Cardiac septum (tissue), 1 donor: ENCODE data around the gene MLLT10. TPM values are rescaled to one million over a fixed set of nuclear protein-coding genes. Genes with fewer than 3 reads are reported as not detected.
A peak's percentile ranks its signal among the peaks of the same experiment; 100 is the strongest.

Experiments
- DNase-seq: peaks from one replicate; pipeline ENCODE4 v3.0.0-alpha.2; 2020; ENCODE audit warnings: low spot score
- intact Hi-C: fragments of 100-400 bp; cut with DNase I; formaldehyde crosslinking; loops from one replicate; pipeline ENCODE4 v1.14.0; 2022
- total RNA-seq: library from RNA; stranded (reverse); fragmentation: NEBNext Ultra II Directional; extraction: Animal tissue kit (Norgen Biotek cat#: 25700); gene quantifications from one replicate; pipeline ENCODE4 v1.2.1, GENCODE V29; 2021
- donor health status: DM: no; HTN: no; CAD: no.

MLLT10 gene
- total RNA-seq, 1 donor from 2014 or later, result 32.5 TPM

DNA sequence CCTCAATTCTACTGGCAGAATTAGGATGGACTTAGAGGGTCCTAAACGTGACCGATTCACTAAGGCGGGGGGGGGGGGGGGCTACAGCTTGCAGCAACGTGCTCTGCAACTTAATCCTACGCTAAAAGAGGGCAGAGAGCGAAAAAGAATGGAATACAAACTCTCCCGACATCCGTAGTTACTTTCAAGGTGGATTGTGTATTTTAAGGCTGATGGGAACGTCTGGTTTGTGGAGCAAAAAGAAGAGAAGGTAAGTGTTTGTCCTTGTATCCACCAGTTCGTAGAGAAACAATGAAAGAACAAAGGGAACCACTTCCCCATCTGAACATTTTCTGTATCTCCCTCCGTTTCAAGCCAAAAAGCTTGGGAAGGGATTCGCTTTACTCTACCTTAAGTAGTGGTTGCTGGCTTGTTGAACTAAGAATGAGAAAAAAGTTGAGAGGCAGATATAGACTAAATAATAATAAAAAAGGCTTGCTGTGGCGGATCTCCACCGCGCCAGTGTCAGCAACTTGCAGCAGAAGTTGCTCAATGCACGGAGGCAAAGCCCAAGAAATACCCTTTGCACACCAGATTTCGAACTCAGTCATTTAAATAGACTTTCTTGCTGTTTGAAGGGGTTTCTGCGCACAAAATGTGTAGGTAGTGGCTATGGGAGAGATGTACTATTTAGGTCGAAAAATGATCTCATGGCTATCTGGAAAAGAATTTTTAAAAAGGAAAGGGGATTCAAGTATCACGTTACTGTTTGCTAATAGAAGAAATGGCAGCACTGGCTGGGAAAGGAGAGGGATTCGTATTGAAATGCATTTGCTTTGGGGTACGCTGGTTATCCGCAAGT lies 9.3 kb upstream of the MLLT10 start:
- no peak for DNase-seq
- intact Hi-C loops, result loop anchor here (5.0 to 10.0 kb wide), 4 partner anchors 630 to 910 kb away; partner anchors contain the start of genes COMMD3 and NEBL

DNA sequence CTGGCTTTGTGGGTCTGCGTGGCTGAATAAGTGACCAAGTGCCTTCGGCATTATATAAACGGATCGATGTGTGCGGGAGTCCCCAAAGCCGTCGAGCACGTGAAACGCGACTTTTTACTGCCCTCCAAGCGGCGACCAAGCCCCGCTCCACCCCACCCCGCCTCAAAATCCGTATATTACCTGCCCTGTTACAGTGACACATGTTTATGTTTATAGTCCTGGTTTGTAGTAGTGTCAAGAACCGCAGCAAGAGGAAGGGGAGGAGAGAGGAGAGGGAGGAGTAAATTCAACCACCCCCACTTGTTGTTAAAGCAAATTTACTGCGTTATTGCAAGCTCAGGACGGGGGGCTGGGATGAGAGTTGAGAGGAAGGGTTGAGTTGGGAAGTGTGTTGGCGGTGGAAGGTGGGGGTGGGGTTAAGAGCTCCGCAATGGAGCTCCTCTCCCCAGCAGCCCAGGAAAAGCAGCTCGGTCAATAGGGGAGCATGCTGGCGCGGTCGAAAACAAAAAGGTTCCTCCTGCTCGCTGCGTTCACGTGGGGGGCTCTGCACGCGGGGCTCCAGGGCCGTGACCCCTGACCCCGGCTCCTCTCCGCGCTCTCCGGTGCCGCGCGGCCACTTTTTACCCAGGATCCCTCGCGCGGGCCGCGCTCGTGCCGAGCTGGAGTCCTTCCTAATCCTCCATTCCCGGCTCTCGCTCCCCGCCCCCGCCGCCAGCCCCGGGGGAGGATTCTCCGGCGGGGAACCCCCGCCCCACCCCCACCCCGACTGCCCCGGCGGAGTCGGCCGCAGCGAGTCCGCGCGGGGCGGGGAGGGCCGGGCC lies 8.5 kb upstream of the MLLT10 start, which contains the start of gene SKIDA1:
Gene SKIDA1, minus strand, starts transcription at position 316 of the 821 bp plus-strand sequence. CDS start 7,860 bp downstream, outside the sequence.
- intact Hi-C loops, result loop anchor here (2.0 to 10.0 kb wide), 4 partner anchors 29 to 909 kb away; partner anchors contain the start of gene NEBL
- peak; percentile 90 for DNase-seq

DNA sequence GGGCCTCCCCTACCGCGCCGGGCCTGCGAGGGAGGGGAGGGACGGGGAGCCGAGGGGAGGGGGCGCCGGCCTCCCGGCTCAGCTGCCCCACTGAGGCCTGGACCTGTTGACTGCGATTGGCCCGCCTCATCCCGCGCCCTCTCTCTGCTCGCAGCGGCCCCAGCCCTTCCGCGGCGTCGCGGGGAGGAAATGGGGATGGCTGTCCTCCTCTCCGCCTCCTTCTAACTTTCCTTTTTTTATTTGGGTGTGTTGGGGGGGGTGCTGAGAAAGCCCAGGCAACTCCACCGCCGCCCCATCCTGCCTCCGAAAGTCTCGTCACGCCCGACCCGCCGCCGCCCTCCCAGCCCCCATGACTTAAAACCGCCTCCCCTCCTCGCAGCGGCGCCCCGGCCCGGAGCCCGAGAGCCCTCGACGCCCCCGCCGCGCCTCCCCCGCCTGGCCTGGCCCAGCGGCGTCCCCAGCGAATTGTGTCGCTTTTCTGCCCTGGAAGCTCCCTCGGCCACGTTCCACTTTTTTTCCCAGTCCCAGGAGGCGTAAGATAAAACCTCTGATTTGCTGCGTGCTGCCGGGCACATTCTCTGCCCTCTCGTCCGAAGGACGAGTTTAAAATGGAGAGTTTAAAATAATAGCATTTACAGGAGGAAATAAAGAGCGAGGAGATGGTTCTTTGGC lies 7.7 kb upstream of the MLLT10 start:
- DNase-seq, result peak; percentile 88
- intact Hi-C loops, result loop anchor here (2.0 to 10.0 kb wide), 4 partner anchors 30 to 908 kb away; partner anchors contain the start of gene NEBL

DNA sequence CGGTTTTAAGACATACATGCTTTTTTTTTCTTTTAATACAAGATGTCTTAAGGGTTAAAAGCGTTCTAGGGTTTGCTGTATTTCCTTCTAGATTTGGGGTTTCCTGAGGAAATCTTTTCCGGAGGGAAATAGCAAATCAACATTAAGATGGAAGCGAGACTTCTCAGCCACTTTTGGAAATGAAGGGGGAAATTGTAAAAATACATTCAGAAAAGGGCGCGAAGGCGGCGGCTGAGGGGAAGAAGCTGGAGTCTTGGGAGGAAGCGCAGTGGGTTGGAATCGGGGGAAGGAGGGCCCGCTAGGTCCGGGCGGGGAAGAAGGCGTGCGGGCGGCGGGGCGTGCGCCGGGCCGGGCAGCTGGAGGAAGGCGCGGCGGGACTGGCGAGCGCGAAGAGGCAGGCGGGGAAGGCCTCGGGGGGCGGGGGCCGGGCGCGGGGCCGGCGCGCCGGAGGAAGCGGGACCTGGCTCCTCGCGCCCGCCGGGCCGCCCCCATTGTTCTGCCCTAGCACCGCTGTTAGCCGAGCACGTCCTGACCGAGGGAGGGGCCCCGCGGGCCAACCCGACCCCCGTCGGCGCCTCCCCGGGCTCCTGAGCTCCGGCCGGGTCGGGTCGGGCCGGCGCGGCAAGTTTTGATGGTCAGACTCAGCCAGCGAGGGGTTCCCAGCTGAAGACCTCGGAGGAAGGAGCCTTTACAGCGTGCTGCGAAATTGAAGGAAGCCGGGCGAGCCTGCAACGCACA lies 7.0 kb upstream of the MLLT10 start:
- intact Hi-C loops, result loop anchor here (2.0 to 10.0 kb wide), 4 partner anchors 30 to 908 kb away; partner anchors contain the start of gene NEBL
- peak; percentile 84 for DNase-seq

- DNase-seq, result no peak
- intact Hi-C loops, result loop anchor here (1.0 to 10.0 kb wide), 5 partner anchors 11 to 907 kb away; partner anchors contain the start of gene NEBL
Observed at GRCh38 chr10:21527598-21528235, 6.3 kb upstream of the MLLT10 start.

GRCh38 chr10:21528236-21529031 lies 5.6 kb upstream of the MLLT10 start:
- no peak for DNase-seq
- intact Hi-C loops, result loop anchor here (1.0 to 10.0 kb wide), 4 partner anchors 12 to 906 kb away; partner anchors contain the start of gene NEBL

DNA sequence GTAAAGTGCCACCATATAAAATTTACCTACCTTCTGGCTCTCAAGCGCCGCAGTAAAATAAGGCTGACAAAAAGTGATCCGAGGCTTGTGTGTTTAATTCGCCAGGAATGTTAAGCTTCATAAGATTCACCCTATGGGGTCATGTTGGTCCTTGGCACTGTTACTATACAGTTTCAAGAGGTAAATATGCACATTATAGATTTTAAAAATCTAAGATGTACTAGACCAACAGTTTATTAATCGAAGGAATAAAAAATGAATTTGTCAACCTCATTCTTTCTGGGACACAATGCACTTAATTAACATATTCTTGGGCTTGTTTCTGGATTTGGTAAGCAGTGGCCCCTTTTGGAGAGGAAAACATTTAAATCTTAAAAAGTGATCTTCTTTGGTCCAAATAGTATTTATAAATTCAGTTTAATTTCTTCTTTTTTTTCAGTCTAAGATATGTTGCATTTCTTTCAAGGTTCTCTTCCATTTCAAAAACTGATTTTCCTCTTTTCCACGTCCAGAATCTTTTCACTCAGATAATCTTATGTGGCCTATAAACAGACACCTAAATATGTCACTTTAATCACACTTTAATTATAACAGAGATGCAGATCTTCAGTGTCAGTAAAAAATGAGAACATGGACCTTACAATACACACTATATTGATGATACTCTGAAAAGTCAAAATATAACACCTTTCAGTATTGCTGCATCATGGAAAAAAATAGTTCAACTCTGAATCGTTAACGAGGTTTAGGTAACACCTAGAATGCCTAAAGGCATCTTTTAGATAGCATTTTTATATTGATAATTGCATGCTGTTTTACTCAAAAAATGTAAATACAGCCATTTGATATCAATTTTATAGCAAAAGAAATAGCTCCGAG lies 4.8 kb upstream of the MLLT10 start:
- DNase-seq, result no peak
- intact Hi-C loops, result loop anchor here (5.0 to 10.0 kb wide), 3 partner anchors 634 to 906 kb away; partner anchors contain the start of gene NEBL

DNA sequence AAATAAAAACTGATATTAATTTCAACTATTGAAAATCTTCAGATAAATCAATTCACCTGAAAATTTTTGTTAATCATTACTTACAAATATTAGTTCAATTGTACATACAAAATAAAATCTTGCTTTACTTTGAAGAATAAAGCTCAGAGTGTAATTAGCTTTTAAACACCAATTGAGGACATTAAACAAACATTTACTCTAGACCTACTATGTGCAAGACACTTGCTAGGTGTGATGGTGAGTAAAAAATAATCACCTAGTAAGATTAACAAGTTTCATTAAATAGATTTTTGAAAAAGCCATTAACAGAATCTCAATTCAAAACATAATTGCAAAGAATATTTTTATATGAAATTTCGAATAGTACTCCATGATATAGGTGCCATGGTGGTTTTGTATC lies 3.9 kb upstream of the MLLT10 start:
- no peak for DNase-seq
- intact Hi-C loops, result loop anchor here (10.0 kb wide), 2 partner anchors 195 to 425 kb away; no protein-coding TSS in a partner anchor

- DNase-seq, result no peak
- intact Hi-C loops, result loop anchor here (10.0 kb wide), 2 partner anchors 194 to 424 kb away; no protein-coding TSS in a partner anchor
Observed at GRCh38 chr10:21530641-21531040, 3.4 kb upstream of the MLLT10 start.

- intact Hi-C loops, result loop anchor here (10.0 kb wide), 2 partner anchors 194 to 424 kb away; no protein-coding TSS in a partner anchor
- no peak for DNase-seq
Observed at GRCh38 chr10:21531164-21531563, 2.9 kb upstream of the MLLT10 start.

DNA sequence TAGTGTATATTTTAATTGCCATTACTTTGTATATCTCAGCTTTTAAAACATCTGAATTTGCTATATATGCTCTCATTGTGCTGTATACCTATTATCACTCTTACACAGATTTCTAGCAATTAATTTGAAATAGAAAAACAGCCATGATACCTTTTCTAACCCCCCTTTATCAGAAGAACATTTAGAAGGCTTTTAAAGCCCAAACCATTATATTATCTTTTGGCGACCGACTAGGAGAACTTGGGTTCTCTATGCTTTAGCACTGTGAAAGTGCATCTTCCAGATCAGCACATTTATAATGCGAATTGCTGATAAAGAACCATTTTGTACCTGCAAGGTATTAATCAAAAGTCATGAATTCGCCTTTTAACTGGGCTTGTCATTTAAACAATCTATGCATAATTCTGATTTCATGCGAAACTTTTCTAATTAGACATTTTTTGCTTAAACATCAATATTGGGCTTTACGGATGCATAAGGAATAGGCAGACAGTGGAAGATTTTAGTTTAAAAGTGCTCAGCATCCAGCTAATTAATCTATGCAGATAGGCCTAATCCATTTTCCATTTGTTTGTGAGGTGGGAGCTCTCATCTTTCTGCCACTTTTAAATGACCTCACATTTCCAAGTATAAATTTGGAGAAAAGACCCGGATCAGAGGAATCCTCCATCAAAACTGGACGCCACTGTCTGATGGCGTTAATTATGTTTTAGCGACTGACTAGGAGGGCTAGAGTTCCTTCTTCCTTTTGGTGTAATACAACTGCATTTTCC lies 1.2 kb upstream of the MLLT10 start:
- intact Hi-C loops, result loop anchor here (2.0 to 10.0 kb wide), 3 partner anchors 14 to 422 kb away; no protein-coding TSS in a partner anchor
- no peak for DNase-seq

DNA sequence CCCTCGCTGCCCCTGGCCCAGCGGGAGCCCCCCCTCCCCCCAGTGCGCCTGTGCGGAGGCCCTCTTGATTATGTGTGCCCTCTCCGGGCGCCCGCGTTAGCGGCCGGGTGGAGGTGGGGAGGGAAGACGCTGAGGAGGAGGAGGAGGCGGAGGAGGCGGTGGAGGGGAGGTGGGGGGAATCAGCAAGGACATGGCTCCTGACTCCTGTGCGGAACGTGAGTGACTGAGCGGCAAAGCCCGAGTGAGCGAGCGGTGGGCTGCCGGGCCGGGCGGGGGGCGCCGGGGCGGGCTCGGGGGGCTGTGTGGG lies 201 bp downstream of the MLLT10 start:
- intact Hi-C loops, result loop anchor here (2.0 to 10.0 kb wide), 3 partner anchors 39 to 421 kb away; no protein-coding TSS in a partner anchor
- no peak for DNase-seq

- DNase-seq, result peak; percentile 82
- intact Hi-C loops, result loop anchor here (2.0 to 10.0 kb wide), 3 partner anchors 40 to 420 kb away; no protein-coding TSS in a partner anchor
Observed at GRCh38 chr10:21534604-21535493, 817 bp downstream of the MLLT10 start.

DNA sequence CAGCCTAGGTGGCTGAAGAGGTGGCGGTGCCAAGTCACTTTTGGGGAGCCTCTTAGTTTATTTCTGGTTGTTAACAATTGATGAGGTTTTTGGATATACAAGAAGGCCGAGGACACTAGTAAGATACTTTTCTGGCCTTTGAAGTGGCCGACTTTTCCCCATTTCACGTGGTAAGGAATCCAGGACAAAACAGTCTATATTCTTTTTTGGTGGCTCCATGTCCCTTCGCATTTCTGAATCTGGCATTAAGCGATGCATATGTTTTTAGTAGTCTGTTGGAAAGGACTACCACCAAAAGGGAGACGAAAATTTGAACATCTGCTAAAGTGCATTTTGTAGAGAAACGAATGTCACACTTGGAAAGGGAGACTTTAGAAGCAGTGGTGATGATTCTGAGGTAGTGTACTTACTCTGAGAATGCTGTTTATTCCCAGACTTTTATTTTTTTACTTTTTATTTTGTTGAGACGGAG lies 1.5 kb downstream of the MLLT10 start:
- intact Hi-C loops, result loop anchor here (2.0 to 10.0 kb wide), 3 partner anchors 41 to 419 kb away; no protein-coding TSS in a partner anchor
- no peak for DNase-seq
